Measurements from ENCODE around the gene VIL1. TPM values are rescaled to one million over a fixed set of nuclear protein-coding genes. Genes with fewer than 3 reads are reported as not detected.

The VIL1 gene
- total and polyA plus RNA-seq, 2 of the 13 experiments (the other 11 are each of a cell fraction or from before 2014, with no cell fraction given), result 287 to 301 TPM

DNA sequence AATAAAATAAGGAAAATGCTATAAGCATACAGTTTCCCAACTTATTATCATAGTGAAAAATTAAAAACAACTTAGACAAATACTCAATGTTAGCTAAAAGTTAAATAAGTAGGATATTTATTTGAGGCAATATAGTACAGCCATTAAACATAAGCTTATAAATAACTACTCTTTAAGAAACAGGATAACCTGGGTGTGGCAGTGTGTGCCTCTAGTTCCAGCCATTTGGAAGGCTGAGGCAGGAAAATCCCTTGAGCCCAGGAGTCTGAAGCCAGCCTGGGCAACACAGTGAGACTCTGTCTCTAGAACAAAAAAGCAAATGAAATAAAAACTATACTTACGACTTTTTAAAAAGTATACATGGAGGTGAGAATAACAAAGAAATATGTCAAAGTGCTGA lies 39.7 kb downstream of the VIL1 start:
- Histone ChIP-seq H3K27me3 (ENCODE audit: control insufficient read depth in 1 of 2, insufficient read depth in 2 of 2, low read length in 2 of 2) (no peaks in the 10 kb centered on the region), H3K9me3 (ENCODE audit: low read length) (no peaks in the 10 kb centered on the region), H3K36me3 (replicated peaks in 1 of 2; ENCODE audit: control insufficient read depth in 1 of 2, insufficient read depth in 2 of 2, low read length in 2 of 2) (peaks cover 7 to 49% of the 10 kb centered on the region in 2 experiments), H3K4me3 (replicated peaks in 1 of 3; ENCODE audit: insufficient read depth in 1 of 3, low read depth in 2 of 3, low read length in 3 of 3) (no peak overlapping the region), H3K27ac (ENCODE audit: extremely low read length, insufficient read depth, low read length) (no peak overlapping the region), H2AFZ (ENCODE audit: low read length) (no peak overlapping the region), H3K79me2 (ENCODE audit: insufficient read depth, low read length) (no peaks in the 10 kb centered on the region), H4K20me1 (ENCODE audit: insufficient read depth, low read length) (no peaks in the 10 kb centered on the region), H3K9ac (ENCODE audit: insufficient read depth, low read depth, low read length) (no peak overlapping the region), H3K4me2 (ENCODE audit: low read depth, low read length) (no peak overlapping the region), H3K4me1 (ENCODE audit: insufficient read depth, low read length) (no peaks in the 10 kb centered on the region)
- 98% methylated on average over 1 of the region's 1 CpG for WGBS (ENCODE audit: low lambda C conversion rate)
- no TSS peak for BruUV-seq (replicated peaks)
- CTCF ChIA-PET (ENCODE audit: low intra/inter-chr PET ratio, low total read pairs), result no interaction called here
- in situ Hi-C loops (cut with HindIII; ENCODE audit: extremely low pct_ligation_motif_present, low pct_unique_long_range_greater_than_20kb), result no loop called here
- DNase-seq (ENCODE audit: low spot score) (no peak), FAIRE-seq (no peak), ATAC-seq (no peak)
- TF ChIP-seq AGO1 (IDR thresholded peaks at IDR 0.05; ENCODE audit: low read depth, low read length, poor library complexity, severe bottlenecking) (no peak), TBL1XR1 (IDR thresholded peaks at IDR 0.05; ENCODE audit: borderline replicate concordance, low read length, partially characterized antibody) (no peak), STAG1 (CRISPR knock-in tag; IDR thresholded peaks at IDR 0.05) (no peak), HHEX (CRISPR knock-in tag; IDR thresholded peaks at IDR 0.05) (no peak), JDP2 (CRISPR knock-in tag; IDR thresholded peaks at IDR 0.05; ENCODE audit: borderline replicate concordance) (no peak), ATM (IDR thresholded peaks at IDR 0.05; ENCODE audit: borderline replicate concordance) (no peak), ZNF777 (CRISPR knock-in tag; IDR thresholded peaks at IDR 0.05) (no peak)
- TF ChIP-seq, protein P1, sequence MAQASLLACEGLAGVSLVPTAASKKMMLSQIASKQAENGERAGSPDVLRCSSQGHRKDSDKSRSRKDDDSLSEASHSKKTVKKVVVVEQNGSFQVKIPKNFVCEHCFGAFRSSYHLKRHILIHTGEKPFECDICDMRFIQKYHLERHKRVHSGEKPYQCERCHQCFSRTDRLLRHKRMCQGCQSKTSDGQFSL (CRISPR knock-in tag; IDR thresholded peaks at IDR 0.05), result no peak
- TF ChIP-seq, protein P2, sequence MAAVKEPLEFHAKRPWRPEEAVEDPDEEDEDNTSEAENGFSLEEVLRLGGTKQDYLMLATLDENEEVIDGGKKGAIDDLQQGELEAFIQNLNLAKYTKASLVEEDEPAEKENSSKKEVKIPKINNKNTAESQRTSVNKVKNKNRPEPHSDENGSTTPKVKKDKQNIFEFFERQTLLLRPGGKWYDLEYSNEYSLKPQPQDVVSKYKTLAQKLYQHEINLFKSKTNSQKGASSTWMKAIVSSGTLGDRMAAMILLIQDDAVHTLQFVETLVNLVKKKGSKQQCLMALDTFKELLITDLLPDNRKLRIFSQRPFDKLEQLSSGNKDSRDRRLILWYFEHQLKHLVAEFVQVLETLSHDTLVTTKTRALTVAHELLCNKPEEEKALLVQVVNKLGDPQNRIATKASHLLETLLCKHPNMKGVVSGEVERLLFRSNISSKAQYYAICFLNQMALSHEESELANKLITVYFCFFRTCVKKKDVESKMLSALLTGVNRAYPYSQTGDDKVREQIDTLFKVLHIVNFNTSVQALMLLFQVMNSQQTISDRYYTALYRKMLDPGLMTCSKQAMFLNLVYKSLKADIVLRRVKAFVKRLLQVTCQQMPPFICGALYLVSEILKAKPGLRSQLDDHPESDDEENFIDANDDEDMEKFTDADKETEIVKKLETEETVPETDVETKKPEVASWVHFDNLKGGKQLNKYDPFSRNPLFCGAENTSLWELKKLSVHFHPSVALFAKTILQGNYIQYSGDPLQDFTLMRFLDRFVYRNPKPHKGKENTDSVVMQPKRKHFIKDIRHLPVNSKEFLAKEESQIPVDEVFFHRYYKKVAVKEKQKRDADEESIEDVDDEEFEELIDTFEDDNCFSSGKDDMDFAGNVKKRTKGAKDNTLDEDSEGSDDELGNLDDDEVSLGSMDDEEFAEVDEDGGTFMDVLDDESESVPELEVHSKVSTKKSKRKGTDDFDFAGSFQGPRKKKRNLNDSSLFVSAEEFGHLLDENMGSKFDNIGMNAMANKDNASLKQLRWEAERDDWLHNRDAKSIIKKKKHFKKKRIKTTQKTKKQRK (IDR thresholded peaks at IDR 0.05; ENCODE audit: low read length), result no peak
- POLR2A ChIA-PET, result no interaction called here
- intact Hi-C loops (cut with micrococcal nuclease; ENCODE audit: unreplicated experiment), result no loop called here

Measured in HepG2 (cell line).